ENCODE results near the gene FNDC3B. TPM values are rescaled to one million over a fixed set of nuclear protein-coding genes. Genes with fewer than 3 reads are reported as not detected.
A peak's percentile ranks its signal among the peaks of the same experiment; 100 is the strongest.

FNDC3B gene
- total RNA-seq, 1 donor from 2014 or later: 153 TPM

GRCh38 chr3:172066880-172067796, 27.8 kb downstream of the FNDC3B start:
- Histone ChIP-seq H3K27me3 (ENCODE audit: low read depth) (no peaks in the 10 kb centered on the region), H3K36me3 (no peaks in the 10 kb centered on the region), H3K4me3 (no peak overlapping the region), H3K4me1 (peaks cover 92% of the 10 kb centered on the region), H3K27ac (no peak overlapping the region), H3K9me3 (no peaks in the 10 kb centered on the region)
- DNase-seq: no peak
- no peak for ATAC-seq
- no peak for TF ChIP-seq CTCF (IDR thresholded peaks at IDR 0.05)
- intact Hi-C loops (cut with DNase I): loop anchor here (5.0 kb wide), 1 partner anchor 35 kb away; no protein-coding TSS in a partner anchor

- intact Hi-C loops (cut with DNase I): loop anchor here (5.0 kb wide), 1 partner anchor 34 kb away; no protein-coding TSS in a partner anchor
- Histone ChIP-seq H3K9me3 (no peaks in the 10 kb centered on the region), H3K4me1 (peaks cover 87% of the 10 kb centered on the region), H3K27me3 (ENCODE audit: low read depth) (no peaks in the 10 kb centered on the region), H3K27ac (no peak overlapping the region), H3K36me3 (no peaks in the 10 kb centered on the region), H3K4me3 (no peak overlapping the region)
- no peak for TF ChIP-seq CTCF (IDR thresholded peaks at IDR 0.05)
- ATAC-seq (no peak), DNase-seq (no peak)
Measured at GRCh38 chr3:172067837-172068440, 28.6 kb downstream of the FNDC3B start.

- ATAC-seq: peak in 1 of 2 donors; percentile 33
- no peak overlapping the region for H3K27ac ChIP-seq
- H3K4me1 ChIP-seq: peaks cover 78% of the 10 kb centered on the region
- H3K4me3 ChIP-seq: no peak overlapping the region
- TF ChIP-seq CTCF (IDR thresholded peaks at IDR 0.05): no peak
- no peaks in the 10 kb centered on the region for H3K27me3 ChIP-seq (ENCODE audit: low read depth)
- H3K9me3 ChIP-seq: no peaks in the 10 kb centered on the region
- no peak for DNase-seq
- intact Hi-C loops (cut with DNase I): loop anchor here (5.0 kb wide), 1 partner anchor 33 kb away; no protein-coding TSS in a partner anchor
- H3K36me3 ChIP-seq: no peaks in the 10 kb centered on the region
Measured at GRCh38 chr3:172068977-172069376, 29.6 kb downstream of the FNDC3B start.

- no peaks in the 10 kb centered on the region for H3K9me3 ChIP-seq
- H3K27me3 ChIP-seq (ENCODE audit: low read depth): no peaks in the 10 kb centered on the region
- H3K27ac ChIP-seq: no peak overlapping the region
- peaks cover 80% of the 10 kb centered on the region for H3K4me1 ChIP-seq
- intact Hi-C loops (cut with DNase I): loop anchor here (5.0 kb wide), 1 partner anchor 33 kb away; no protein-coding TSS in a partner anchor
- H3K4me3 ChIP-seq: no peak overlapping the region
- no peak for TF ChIP-seq CTCF (IDR thresholded peaks at IDR 0.05)
- H3K36me3 ChIP-seq: no peaks in the 10 kb centered on the region
- ATAC-seq (no peak), DNase-seq (no peak)
Measured at GRCh38 chr3:172069478-172069877, 30.1 kb downstream of the FNDC3B start.

- Histone ChIP-seq H3K4me1 (peaks cover 81% of the 10 kb centered on the region), H3K4me3 (no peak overlapping the region)
- intact Hi-C loops (cut with DNase I): no loop called here
Measured at GRCh38 chr3:172070269-172070668, 30.9 kb downstream of the FNDC3B start.

More at GRCh38 chr3:172070269-172070668, 30.9 kb downstream of the FNDC3B start:
- ATAC-seq (no peak), DNase-seq (no peak)
- Histone ChIP-seq H3K27me3 (ENCODE audit: low read depth) (no peaks in the 10 kb centered on the region), H3K27ac (no peak overlapping the region), H3K9me3 (no peaks in the 10 kb centered on the region), H3K36me3 (no peaks in the 10 kb centered on the region)
- no peak for TF ChIP-seq CTCF (IDR thresholded peaks at IDR 0.05)
